GM12874 (cell line): Measurements from ENCODE around the gene CCL25.
A peak's percentile ranks its signal among the peaks of the same experiment; 100 is the strongest.

Experiments
- CTCF ChIP-seq: IDR thresholded peaks from 2 replicates; pipeline ENCODE4 v1.5.1; 2011; ENCODE audit warnings: low read depth, mild to moderate bottlenecking, control low read depth, low read length, moderate library complexity; ENCODE audit not compliant: insufficient read depth

Gene CCL25

GRCh38 chr19:8089664-8090601 is 37.4 kb downstream of the CCL25 start:
- TF ChIP-seq CTCF, result no peak

- TF ChIP-seq CTCF, result no peak
Observed at GRCh38 chr19:8090950-8091349, 38.4 kb downstream of the CCL25 start.

GRCh38 chr19:8093740-8094139 is 41.2 kb downstream of the CCL25 start:
- TF ChIP-seq CTCF, result no peak

- no peak for TF ChIP-seq CTCF
Observed at GRCh38 chr19:8094336-8094735, 41.8 kb downstream of the CCL25 start.

- no peak for TF ChIP-seq CTCF
Observed at GRCh38 chr19:8095354-8095886, 42.9 kb downstream of the CCL25 start.

GRCh38 chr19:8096071-8096470 is 43.5 kb downstream of the CCL25 start:
- TF ChIP-seq CTCF, result 0 out of 2 replicates have a peak, but pooled peaks have one; percentile 24

- TF ChIP-seq CTCF, result no peak
Observed at GRCh38 chr19:8097198-8097597, 44.6 kb downstream of the CCL25 start.
